ENCODE results near the gene SPARCL1. TPM values are rescaled to one million over a fixed set of nuclear protein-coding genes. Genes with fewer than 3 reads are reported as not detected.

The SPARCL1 gene
- total and polyA plus RNA-seq, 10 donors: 27.2 to 318 (median 84.7) TPM

DNA sequence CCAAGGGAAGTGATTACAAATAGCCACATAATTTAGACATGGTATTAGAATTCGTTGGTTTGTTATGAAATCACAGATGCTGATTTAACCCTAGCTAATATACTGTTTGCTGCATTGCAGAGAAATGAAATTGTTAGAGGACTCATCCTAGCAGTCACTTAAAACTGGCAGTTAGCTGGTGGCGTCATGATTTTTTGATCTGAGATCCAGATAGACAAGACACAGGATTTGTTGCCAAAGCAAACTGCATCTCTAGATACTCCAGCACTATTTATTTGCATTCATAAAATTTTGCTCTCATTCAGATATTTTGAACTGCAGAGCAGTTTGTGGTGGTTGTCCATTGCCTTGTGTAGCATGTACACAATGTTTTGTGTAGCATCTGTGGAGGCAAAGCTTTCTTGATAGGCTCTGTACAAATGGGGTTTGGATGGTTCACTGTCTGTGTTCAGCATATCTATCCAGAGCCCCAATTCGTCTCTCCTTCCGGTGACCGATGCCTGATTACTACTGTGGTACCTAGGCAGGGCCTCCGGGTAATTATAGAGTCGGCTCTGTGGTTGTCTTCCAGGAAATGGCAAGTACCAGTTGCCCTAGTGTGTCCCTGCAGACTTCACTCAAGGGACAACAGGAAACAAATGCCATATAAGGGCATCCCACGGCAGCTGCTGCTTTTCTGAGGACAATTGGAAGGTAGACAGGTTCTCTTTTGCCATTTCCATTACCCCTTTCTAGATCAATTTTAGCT lies 30.1 kb upstream of the SPARCL1 start:
- 17 to 39% (median 21%) methylated on average over 7 to 8 of the region's 8 CpGs for WGBS, 5 donors
- intact Hi-C loops (cut with DNase I; ENCODE audit: low total_unique reads): no loop called here
- Histone ChIP-seq H3K27me3 (replicated peaks in 1 of 7) (no peaks in the 10 kb centered on the region), H3K36me3 (no peaks in the 10 kb centered on the region), H3K9me3 (no peaks in the 10 kb centered on the region), H3K27ac (no peak overlapping the region), H3K4me3 (no peak overlapping the region), H3K4me1 (peaks cover 0 to 13% (median 0%) of the 10 kb centered on the region in 6 donors)
- TF ChIP-seq POLR2A (IDR thresholded peaks at IDR 0.05): no peak
- TF ChIP-seq, protein P1, sequence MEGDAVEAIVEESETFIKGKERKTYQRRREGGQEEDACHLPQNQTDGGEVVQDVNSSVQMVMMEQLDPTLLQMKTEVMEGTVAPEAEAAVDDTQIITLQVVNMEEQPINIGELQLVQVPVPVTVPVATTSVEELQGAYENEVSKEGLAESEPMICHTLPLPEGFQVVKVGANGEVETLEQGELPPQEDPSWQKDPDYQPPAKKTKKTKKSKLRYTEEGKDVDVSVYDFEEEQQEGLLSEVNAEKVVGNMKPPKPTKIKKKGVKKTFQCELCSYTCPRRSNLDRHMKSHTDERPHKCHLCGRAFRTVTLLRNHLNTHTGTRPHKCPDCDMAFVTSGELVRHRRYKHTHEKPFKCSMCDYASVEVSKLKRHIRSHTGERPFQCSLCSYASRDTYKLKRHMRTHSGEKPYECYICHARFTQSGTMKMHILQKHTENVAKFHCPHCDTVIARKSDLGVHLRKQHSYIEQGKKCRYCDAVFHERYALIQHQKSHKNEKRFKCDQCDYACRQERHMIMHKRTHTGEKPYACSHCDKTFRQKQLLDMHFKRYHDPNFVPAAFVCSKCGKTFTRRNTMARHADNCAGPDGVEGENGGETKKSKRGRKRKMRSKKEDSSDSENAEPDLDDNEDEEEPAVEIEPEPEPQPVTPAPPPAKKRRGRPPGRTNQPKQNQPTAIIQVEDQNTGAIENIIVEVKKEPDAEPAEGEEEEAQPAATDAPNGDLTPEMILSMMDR (IDR thresholded peaks at IDR 0.05 in 8 of 11, conservative IDR thresholded peaks at IDR 0.05 in 3 of 11): no peak
- peak in 1 of 3 donors; percentile 38 for TF ChIP-seq POLR2AphosphoS5 (IDR thresholded peaks at IDR 0.05)
- no peak for DNase-seq

DNA sequence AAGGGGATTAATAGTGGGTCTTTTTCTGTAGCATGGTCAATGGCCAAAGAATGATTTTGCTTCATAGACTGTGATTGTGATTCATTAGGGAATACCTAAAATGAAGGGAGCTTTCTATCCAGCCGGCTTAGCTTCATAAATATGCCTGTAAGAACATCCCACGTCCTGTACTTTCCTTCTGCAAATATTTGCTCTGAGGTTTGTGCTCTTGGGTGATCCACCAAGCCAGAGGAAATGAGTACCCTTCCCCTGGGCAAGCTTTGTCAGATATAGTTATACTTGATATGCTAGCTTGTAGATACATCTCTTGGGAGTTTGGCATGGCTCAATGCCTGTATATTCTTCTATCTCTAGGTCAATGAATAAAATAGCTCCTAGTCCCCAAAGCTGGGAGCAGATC lies 28.2 kb upstream of the SPARCL1 start:
- no peaks in the 10 kb centered on the region for H3K36me3 ChIP-seq
- no peak overlapping the region for H3K4me3 ChIP-seq
- TF ChIP-seq POLR2A (IDR thresholded peaks at IDR 0.05) (no peak), POLR2AphosphoS5 (IDR thresholded peaks at IDR 0.05) (no peak)
- TF ChIP-seq, protein P1 (IDR thresholded peaks at IDR 0.05 in 8 of 11, conservative IDR thresholded peaks at IDR 0.05 in 3 of 11): no peak
- intact Hi-C loops (cut with DNase I; ENCODE audit: low total_unique reads): no loop called here
- H3K9me3 ChIP-seq: no peaks in the 10 kb centered on the region
- 58 to 82% (median 75%) methylated on average over 2 of the region's 2 CpGs for WGBS, 5 donors
- no peak overlapping the region for H3K27ac ChIP-seq
- peaks cover 0 to 13% (median 0%) of the 10 kb centered on the region in 6 donors for H3K4me1 ChIP-seq
- no peaks in the 10 kb centered on the region for H3K27me3 ChIP-seq (replicated peaks in 1 of 7)
- no peak for DNase-seq

- intact Hi-C loops (cut with DNase I; ENCODE audit: low total_unique reads): no loop called here
- no peaks in the 10 kb centered on the region for H3K9me3 ChIP-seq
- no peaks in the 10 kb centered on the region for H3K27me3 ChIP-seq (replicated peaks in 1 of 7)
- H3K4me3 ChIP-seq: no peak overlapping the region
- H3K36me3 ChIP-seq: no peaks in the 10 kb centered on the region
- no peak for DNase-seq
- H3K27ac ChIP-seq: no peak overlapping the region
- H3K4me1 ChIP-seq: peaks cover 0 to 13% (median 0%) of the 10 kb centered on the region in 6 donors
- TF ChIP-seq, protein P1 (IDR thresholded peaks at IDR 0.05 in 8 of 11, conservative IDR thresholded peaks at IDR 0.05 in 3 of 11): no peak
- TF ChIP-seq POLR2A (IDR thresholded peaks at IDR 0.05) (no peak), POLR2AphosphoS5 (IDR thresholded peaks at IDR 0.05) (no peak)
- 82 to 95% (median 87%) methylated on average over 5 of the region's 5 CpGs for WGBS, 5 donors
These were observed 26.8 kb upstream of the SPARCL1 start for GRCh38 chr4:87555773-87556619.

DNA sequence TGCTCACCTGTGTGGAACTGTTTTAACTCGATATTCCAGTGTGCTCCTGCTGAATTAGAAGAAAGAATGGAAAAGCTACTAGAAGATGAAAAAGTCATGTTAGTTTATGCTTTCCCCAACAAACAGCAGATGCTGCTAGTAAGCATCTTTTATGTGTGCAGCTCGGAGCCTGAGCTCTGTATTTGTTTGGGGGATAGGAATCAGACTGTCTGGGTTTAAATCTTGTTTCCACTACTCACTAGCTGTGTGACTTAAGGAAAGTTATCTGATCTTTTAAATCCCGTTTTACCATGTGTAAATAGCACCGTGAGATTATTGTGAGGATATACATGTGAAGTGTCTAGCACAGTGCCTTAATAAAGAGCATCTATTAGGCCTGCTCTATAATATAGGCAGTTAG lies 24.0 kb upstream of the SPARCL1 start:
- H3K4me3 ChIP-seq: no peak overlapping the region
- DNase-seq: no peak
- H3K9me3 ChIP-seq: no peaks in the 10 kb centered on the region
- no peak for TF ChIP-seq POLR2AphosphoS5 (IDR thresholded peaks at IDR 0.05)
- TF ChIP-seq POLR2A (IDR thresholded peaks at IDR 0.05): no peak
- TF ChIP-seq, protein P1 (IDR thresholded peaks at IDR 0.05 in 8 of 11, conservative IDR thresholded peaks at IDR 0.05 in 3 of 11): no peak
- H3K27ac ChIP-seq: no peak overlapping the region
- intact Hi-C loops (cut with DNase I; ENCODE audit: low total_unique reads): no loop called here
- no peaks in the 10 kb centered on the region for H3K27me3 ChIP-seq (replicated peaks in 1 of 7)
- H3K36me3 ChIP-seq: no peaks in the 10 kb centered on the region
- H3K4me1 ChIP-seq: no peaks in the 10 kb centered on the region
- 86 to 98% (median 90%) methylated on average over 4 of the region's 4 CpGs for WGBS, 5 donors

Data from spleen (tissue), 11 donors.